Inflammatory macrophage treated with lipopolysaccharide for 4 hours (primary cell): ENCODE results near the gene SHQ1.
"Not testable (repeated sequence)": the region's sequence is repeated elsewhere in the genome, so short reads cannot be mapped to it uniquely, and the experiment has no call there.

ENCODE experiments used
- DNase-seq: peaks from one replicate; pipeline ENCODE4 v3.0.0-alpha.2; 2020

SHQ1 gene

GRCh38 chr3:72746430-72747411, 101.5 kb downstream of the SHQ1 start:
- no peak for DNase-seq

GRCh38 chr3:72745146-72745999, 102.9 kb downstream of the SHQ1 start:
- no peak for DNase-seq

- no peak for DNase-seq
Measured at GRCh38 chr3:72744330-72744729, 103.9 kb downstream of the SHQ1 start.

- no peak for DNase-seq
Measured at GRCh38 chr3:72739531-72740466, 108.4 kb downstream of the SHQ1 start.

GRCh38 chr3:72738752-72739530, 109.3 kb downstream of the SHQ1 start:
- peak; percentile 18 for DNase-seq

GRCh38 chr3:72735072-72735471, 113.2 kb downstream of the SHQ1 start:
- not testable (repeated sequence) for DNase-seq

- no peak for DNase-seq
Measured at GRCh38 chr3:72733676-72734075, 114.6 kb downstream of the SHQ1 start.

- not testable (repeated sequence) for DNase-seq
Measured at GRCh38 chr3:72732666-72733345, 115.4 kb downstream of the SHQ1 start.

- DNase-seq = no peak
Measured at GRCh38 chr3:72728958-72729467, 119.2 kb downstream of the SHQ1 start.

- DNase-seq = no peak
Measured at GRCh38 chr3:72728329-72728889, 119.8 kb downstream of the SHQ1 start.

GRCh38 chr3:72727726-72728125, 120.5 kb downstream of the SHQ1 start:
- no peak for DNase-seq

- no peak for DNase-seq
Measured at GRCh38 chr3:72727172-72727571, 121.1 kb downstream of the SHQ1 start.

- no peak for DNase-seq
Measured at GRCh38 chr3:72725229-72725628, 123.0 kb downstream of the SHQ1 start.

- no peak for DNase-seq
Measured at GRCh38 chr3:72724070-72724469, 124.2 kb downstream of the SHQ1 start.

- DNase-seq = peak; percentile 6
Measured at GRCh38 chr3:72722930-72723726, 125.1 kb downstream of the SHQ1 start.

- no peak for DNase-seq
Measured at GRCh38 chr3:72721683-72722381, 126.4 kb downstream of the SHQ1 start.

- no peak for DNase-seq
Measured at GRCh38 chr3:72720566-72720965, 127.7 kb downstream of the SHQ1 start.

- no peak for DNase-seq
Measured at GRCh38 chr3:72719137-72719536, 129.1 kb downstream of the SHQ1 start.

- DNase-seq = not testable (repeated sequence)
Measured at GRCh38 chr3:72714135-72714534, 134.1 kb downstream of the SHQ1 start.
